ENCODE results near the gene AGAP3. TPM values are rescaled to one million over a fixed set of nuclear protein-coding genes. Genes with fewer than 3 reads are reported as not detected.

The AGAP3 gene
- polyA plus RNA-seq, 3 donors: 6.4 to 133 (median 6.8) TPM

- peaks cover 0 to 10% of the 10 kb centered on the region in 2 donors for H3K27me3 ChIP-seq (ENCODE audit: control insufficient read depth in 2 of 2, insufficient read depth in 2 of 2, low read length in 2 of 2)
- DNase-seq: no peak
- no peak overlapping the region for H2AFZ ChIP-seq (ENCODE audit: insufficient read depth, low read depth, low read length, poor library complexity, severe bottlenecking)
- 98% methylated on average over 21 of the region's 27 CpGs for WGBS (ENCODE audit: insufficient coverage)
- no peak overlapping the region for H3K9ac ChIP-seq (ENCODE audit: insufficient read depth, low read length, poor library complexity, severe bottlenecking)
- H3K4me2 ChIP-seq (replicated peaks; ENCODE audit: extremely low read depth, low read length, poor library complexity, severe bottlenecking): no peak overlapping the region
- Mint-ChIP-seq H3K4me3 (no peak overlapping the region), H3K27me3 (ENCODE audit: low read depth in 3 of 3) (peaks cover 9 to 14% (median 11%) of the 10 kb centered on the region in 3 donors), H3K9me3 (peaks cover 0 to 2% (median 0%) of the 10 kb centered on the region in 7 donors), H3K27ac (no peak overlapping the region), H3K4me1 (no peaks in the 10 kb centered on the region), H3K36me3 (peaks cover 67 to 71% of the 10 kb centered on the region in 2 donors)
- H3K4me3 ChIP-seq (replicated peaks in 1 of 3; ENCODE audit: low read depth in 2 of 3, low read length in 3 of 3): no peak overlapping the region
- intact Hi-C loops (cut with micrococcal nuclease): loop anchor here (5.0 to 10.0 kb wide), 3 partner anchors 52 to 225 kb away; no protein-coding TSS in a partner anchor
- H3K9me3 ChIP-seq (replicated peaks in 1 of 2; ENCODE audit: control insufficient read depth in 1 of 2, insufficient read depth in 1 of 2, low read length in 2 of 2): no peaks in the 10 kb centered on the region
- no peak overlapping the region for H3K27ac ChIP-seq (ENCODE audit: low read depth in 1 of 2, low read length in 2 of 2)
- no peak for TF ChIP-seq CTCF (IDR thresholded peaks at IDR 0.05)
- no peaks in the 10 kb centered on the region for H3K4me1 ChIP-seq (ENCODE audit: control insufficient read depth in 1 of 2, insufficient read depth in 2 of 2, low read length in 2 of 2)
- no peaks in the 10 kb centered on the region for H3K79me2 ChIP-seq (ENCODE audit: insufficient read depth, low read length)
- peaks cover 54 to 78% of the 10 kb centered on the region in 2 donors for H3K36me3 ChIP-seq (replicated peaks in 1 of 2; ENCODE audit: control insufficient read depth in 1 of 2, insufficient read depth in 2 of 2, low read length in 2 of 2)
- peaks cover 85% of the 10 kb centered on the region for H4K20me1 ChIP-seq (ENCODE audit: insufficient read depth, low read length)
Observed at GRCh38 chr7:151119902-151120301, 33.6 kb downstream of the AGAP3 start.

- Histone ChIP-seq H4K20me1 (ENCODE audit: insufficient read depth, low read length) (peaks cover 89% of the 10 kb centered on the region), H3K4me3 (replicated peaks in 1 of 3; ENCODE audit: low read depth in 2 of 3, low read length in 3 of 3) (no peak overlapping the region), H3K79me2 (ENCODE audit: insufficient read depth, low read length) (no peaks in the 10 kb centered on the region), H3K27ac (ENCODE audit: low read depth in 1 of 2, low read length in 2 of 2) (no peak overlapping the region), H3K36me3 (replicated peaks in 1 of 2; ENCODE audit: control insufficient read depth in 1 of 2, insufficient read depth in 2 of 2, low read length in 2 of 2) (peaks cover 54 to 86% of the 10 kb centered on the region in 2 donors), H2AFZ (ENCODE audit: insufficient read depth, low read depth, low read length, poor library complexity, severe bottlenecking) (no peak overlapping the region), H3K9ac (ENCODE audit: insufficient read depth, low read length, poor library complexity, severe bottlenecking) (no peak overlapping the region), H3K9me3 (replicated peaks in 1 of 2; ENCODE audit: control insufficient read depth in 1 of 2, insufficient read depth in 1 of 2, low read length in 2 of 2) (no peaks in the 10 kb centered on the region), H3K4me2 (replicated peaks; ENCODE audit: extremely low read depth, low read length, poor library complexity, severe bottlenecking) (no peak overlapping the region), H3K4me1 (ENCODE audit: control insufficient read depth in 1 of 2, insufficient read depth in 2 of 2, low read length in 2 of 2) (no peaks in the 10 kb centered on the region), H3K27me3 (ENCODE audit: control insufficient read depth in 2 of 2, insufficient read depth in 2 of 2, low read length in 2 of 2) (peaks cover 0 to 6% of the 10 kb centered on the region in 2 donors)
- peaks cover 70 to 75% of the 10 kb centered on the region in 2 donors for H3K36me3 Mint-ChIP-seq
- TF ChIP-seq CTCF (IDR thresholded peaks at IDR 0.05): no peak
- H3K4me3 Mint-ChIP-seq: no peak overlapping the region
- DNase-seq: no peak
- H3K9me3 Mint-ChIP-seq: peaks cover 0 to 2% (median 0%) of the 10 kb centered on the region in 7 donors
- intact Hi-C loops (cut with micrococcal nuclease): loop anchor here (5.0 kb wide), 2 partner anchors 51 to 181 kb away; no protein-coding TSS in a partner anchor
- H3K4me1 Mint-ChIP-seq: no peaks in the 10 kb centered on the region
- peak overlapping the region in 1 of 7 donors; percentile 14 for H3K27ac Mint-ChIP-seq
- WGBS (ENCODE audit: insufficient coverage): 96% methylated on average over 21 of the region's 22 CpGs
- H3K27me3 Mint-ChIP-seq (ENCODE audit: low read depth in 3 of 3): peaks cover 6 to 18% (median 7%) of the 10 kb centered on the region in 3 donors
Observed at GRCh38 chr7:151120896-151121295, 34.6 kb downstream of the AGAP3 start.

Data from CD14-positive monocyte (primary cell).